Inflammatory macrophage treated with lipopolysaccharide for 1 hour (primary cell): ENCODE data around the gene OLR1.

Source experiments
- DNase-seq, 2 donors: peaks; one replicate each; pipeline ENCODE4 v3.0.0-alpha.2; 2020 to 2022

OLR1 gene

GRCh38 chr12:10190558-10191388, 18.8 kb upstream of the OLR1 start:
- peak; percentile 58 to 75 for DNase-seq

DNA sequence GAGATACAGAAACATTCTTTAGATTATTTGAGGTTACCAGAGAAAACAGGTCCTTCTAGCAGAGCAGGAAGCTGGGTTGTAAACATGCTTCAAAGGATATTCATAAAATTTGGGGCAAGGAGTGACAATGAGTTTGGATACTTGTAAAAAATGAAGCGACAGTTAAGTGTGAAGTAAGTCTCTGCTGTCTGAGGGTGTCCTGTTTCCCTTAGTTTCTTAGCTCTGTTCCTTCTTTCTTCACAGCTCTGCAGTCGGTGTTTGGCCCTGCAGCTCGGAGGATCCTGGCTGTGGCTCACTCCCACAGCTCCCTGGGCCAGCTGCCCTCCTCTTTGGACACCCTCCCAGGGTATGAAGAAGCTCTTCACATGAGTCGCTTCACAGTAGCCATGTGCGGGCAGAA, 17.7 kb upstream of the OLR1 start:
- DNase-seq = no peak

- DNase-seq = peak; percentile 43
Measured at GRCh38 chr12:10186958-10187357, 15.0 kb upstream of the OLR1 start.

GRCh38 chr12:10186299-10186698, 14.4 kb upstream of the OLR1 start:
- DNase-seq = peak; percentile 77 to 81

GRCh38 chr12:10184261-10184843, 12.4 kb upstream of the OLR1 start:
- peak; percentile 85 to 86 for DNase-seq

DNA sequence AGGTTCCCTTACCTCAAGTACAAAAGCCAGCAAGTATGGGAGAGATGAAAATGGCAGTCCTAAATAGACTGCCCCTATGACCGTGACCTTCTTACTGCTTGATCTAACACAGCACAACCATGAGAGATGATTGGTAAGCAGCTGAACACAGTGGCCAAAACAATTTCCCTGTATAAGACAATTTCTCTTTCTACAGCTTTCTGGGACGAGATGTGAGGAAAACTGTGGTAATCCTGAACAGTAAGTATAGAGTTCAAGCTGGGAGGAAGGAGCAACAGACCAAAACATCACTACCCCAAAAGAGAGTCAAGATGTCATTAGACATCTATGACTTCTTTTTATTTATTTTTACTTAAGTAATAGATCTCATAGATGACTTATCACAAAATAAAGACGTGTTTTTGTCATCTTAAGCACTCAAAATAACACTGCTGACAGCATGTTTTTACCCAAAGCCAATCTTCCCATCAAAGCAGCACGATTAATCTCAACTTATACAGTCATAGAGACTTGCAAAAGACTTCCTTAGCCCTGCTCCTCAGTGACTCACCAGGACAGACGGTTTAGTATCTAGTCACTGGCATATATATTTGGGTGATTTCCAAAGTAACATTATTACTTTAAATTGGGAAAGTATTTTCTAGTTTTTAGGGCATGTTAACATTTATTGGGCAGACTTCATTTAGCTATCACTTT, 10.6 kb upstream of the OLR1 start:
- peak; percentile 85 to 94 for DNase-seq

DNA sequence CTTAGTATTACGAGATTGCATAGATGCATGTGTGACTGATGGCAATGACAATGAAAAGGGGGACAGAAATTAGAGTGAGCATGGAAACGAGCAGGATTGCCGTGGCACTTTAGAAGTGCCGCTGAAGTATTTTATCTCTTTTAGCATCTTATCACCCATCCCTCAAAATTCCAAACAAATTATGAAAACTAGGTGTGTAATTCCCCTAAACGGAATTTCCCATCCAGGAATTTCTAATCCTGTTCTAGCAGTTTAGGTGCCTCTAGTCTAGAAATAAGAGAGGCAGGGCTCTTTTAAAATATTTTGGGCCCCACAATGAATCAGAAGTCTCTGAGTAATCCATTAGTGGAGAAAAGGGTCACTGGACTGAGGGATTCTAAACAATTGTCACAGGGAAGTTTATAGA, 7.8 kb upstream of the OLR1 start:
- peak in 1 of 2 donors; percentile 41 for DNase-seq

GRCh38 chr12:10178821-10179220, 6.9 kb upstream of the OLR1 start, which contains the start of gene TMEM52B:
TMEM52B (plus strand) TSS chr12:10179032; CDS start chr12:10179575, 543 bp downstream.
- DNase-seq = no peak

DNA sequence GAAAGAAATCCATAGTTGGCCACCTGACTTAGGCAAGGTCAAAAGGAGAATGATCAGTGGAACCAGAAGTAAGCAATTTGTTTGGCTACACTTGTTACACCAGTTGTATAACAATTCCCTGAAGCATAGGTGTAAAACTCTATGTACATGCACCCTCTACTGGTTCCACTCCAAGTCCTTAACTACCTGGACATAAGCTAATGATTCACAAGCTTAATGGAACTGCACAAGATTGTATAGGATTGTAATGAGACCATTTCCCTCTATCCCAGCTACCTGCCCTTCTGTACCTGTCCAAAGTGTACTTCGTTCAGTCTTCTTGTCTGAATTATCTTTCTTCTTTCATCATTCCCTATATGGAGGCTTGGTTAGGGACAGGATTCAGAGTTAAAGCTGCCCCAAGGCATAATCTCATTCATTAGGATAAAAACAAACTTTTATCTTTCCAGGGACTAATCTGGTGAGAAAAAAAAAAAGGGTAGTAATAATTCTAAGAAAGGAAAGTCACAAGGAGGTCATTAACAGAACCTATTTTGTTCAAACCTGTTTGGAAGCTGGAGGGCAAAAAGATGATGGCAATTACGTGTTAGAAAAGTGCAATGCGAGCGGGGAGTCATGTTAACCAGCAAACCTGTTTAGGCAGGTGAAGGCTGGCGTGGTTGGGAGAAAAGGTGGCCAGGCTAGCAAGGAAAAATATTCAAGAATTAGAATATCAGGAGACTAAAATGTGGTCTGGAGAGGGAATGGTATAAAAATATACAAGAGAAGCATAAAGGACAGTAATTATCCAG, 4.1 kb upstream of the OLR1 start:
- DNase-seq = no peak

DNA sequence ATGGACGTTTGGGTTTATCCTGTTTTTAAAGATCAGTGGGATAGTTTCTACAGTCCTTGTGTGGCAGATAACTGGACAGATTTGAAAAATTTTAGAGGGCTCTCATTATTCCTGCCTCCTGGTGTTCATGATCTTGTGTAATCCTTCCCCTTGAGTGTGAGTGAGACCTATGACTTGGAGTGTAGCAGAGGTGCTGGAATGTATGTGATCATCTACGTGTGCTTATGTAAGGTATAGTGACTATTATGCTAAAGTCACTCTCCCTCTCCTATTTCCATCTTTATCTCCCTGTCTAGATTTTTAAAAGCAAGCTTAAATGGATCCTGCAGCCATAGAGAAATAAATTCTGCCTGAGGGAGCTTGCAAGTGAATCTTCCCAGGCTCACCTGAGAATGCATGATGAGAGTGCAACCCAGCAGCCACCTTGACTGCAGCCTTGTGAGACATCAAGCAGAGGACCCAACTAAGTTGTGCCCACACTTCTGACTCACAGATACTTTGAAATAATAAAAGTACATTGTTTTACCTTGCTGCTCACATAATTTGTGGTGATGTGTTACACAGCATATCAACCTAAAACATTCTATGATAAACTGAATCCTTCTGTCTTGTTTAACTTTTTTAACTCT, 3.2 kb upstream of the OLR1 start:
- DNase-seq = no peak

GRCh38 chr12:10170216-10170615, 1.7 kb downstream of the OLR1 start:
- peak in 1 of 2 donors; percentile 33 for DNase-seq

- DNase-seq = no peak
Measured at GRCh38 chr12:10169104-10169503, 2.8 kb downstream of the OLR1 start.

- peak; percentile 72 to 96 for DNase-seq
Measured at GRCh38 chr12:10167599-10167998, 4.3 kb downstream of the OLR1 start.

DNA sequence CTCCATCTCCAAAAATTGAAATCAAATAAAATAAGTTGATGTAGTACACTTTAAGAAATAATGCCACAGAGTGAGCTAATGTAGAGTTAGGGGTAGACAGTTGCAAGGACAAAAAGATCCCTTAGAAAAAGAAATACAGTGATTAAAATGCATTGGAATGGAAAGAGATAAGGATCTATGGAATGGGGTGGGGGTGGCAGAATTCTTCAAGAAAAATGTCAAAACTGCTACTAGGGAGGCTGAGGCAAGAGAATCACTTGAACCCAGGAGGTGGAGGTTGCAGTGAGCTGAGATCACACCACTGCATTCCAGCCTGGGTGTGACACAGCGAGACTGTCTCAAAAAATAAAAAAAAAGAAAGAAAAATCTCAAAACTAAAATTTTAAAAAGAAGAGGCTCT, 6.5 kb downstream of the OLR1 start:
- no peak for DNase-seq

DNA sequence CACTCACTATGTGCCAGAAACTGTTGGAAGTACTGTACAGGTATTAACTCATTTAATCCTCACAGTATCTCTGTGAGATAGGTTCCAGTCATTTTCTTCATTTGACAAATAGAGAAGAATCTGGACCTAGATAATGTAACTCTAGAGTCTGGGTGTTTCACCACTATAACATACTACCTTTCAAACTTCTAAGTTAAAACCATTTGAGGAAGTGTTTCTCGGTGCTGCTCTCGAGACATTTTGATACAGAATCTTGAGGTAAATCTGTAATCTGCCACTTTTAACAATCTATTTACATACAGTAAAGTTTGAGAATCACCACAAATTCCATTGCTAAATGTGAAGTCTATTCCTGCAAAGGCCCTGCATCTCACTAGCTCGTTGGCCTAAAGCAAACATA, 8.8 kb downstream of the OLR1 start:
- no peak for DNase-seq

- peak; percentile 49 to 73 for DNase-seq
Measured at GRCh38 chr12:10160617-10161385, 11.1 kb downstream of the OLR1 start.

GRCh38 chr12:10159280-10159679, 12.7 kb downstream of the OLR1 start:
- DNase-seq = no peak

- no peak for DNase-seq
Measured at GRCh38 chr12:10158406-10158805, 13.5 kb downstream of the OLR1 start.

DNA sequence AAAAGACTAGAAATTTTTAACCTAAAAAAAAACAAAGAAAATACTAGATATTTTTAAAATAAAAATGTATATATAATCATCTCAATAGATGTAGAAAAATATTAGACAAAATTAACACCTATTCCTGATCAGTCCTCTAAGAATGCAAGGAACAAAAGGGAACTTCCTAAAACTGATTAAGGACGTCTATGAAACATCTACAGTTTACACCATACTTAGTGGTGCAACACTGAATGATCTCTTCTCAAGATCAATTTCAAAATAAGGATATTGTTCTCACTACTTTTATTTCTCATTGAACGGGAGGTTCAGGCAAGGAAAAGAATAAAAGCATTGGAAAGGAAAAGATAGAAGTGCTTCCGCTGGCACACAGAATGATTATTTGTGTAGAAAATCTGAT, 16.0 kb downstream of the OLR1 start:
- DNase-seq = peak; percentile 62 to 65

DNA sequence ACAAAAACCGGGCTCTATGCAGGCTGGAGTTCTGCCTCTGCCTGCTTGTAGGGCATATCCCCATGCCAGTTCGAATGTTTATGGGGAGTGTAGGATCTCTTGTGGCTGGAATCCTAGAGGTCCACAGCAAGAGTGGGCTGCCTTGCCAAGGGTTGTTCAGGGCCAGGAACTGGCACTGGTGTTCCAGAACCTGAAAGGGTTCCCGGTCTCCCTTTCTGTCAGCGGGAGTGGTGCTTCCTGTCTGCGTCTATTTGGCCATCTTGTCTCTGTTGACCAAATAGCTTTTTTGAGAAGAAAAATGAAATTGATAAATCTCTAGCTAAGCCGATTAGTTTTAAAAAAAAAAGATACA, 17.8 kb downstream of the OLR1 start:
- no peak for DNase-seq

GRCh38 chr12:10153271-10154144, 18.4 kb downstream of the OLR1 start:
- DNase-seq = peak; percentile 47 to 90
